OCI-M2 (cell line): ENCODE measurements around the gene GNGT1.
"Not testable (repeated sequence)": the region's sequence is repeated elsewhere in the genome, so short reads cannot be mapped to it uniquely, and the experiment has no call there.

Experiments
- DNase-seq: peaks from one replicate; lab custom pipeline; 2025; ENCODE audit not compliant: unreplicated experiment; lab: John Stamatoyannopoulos, UW

Gene GNGT1

DNA sequence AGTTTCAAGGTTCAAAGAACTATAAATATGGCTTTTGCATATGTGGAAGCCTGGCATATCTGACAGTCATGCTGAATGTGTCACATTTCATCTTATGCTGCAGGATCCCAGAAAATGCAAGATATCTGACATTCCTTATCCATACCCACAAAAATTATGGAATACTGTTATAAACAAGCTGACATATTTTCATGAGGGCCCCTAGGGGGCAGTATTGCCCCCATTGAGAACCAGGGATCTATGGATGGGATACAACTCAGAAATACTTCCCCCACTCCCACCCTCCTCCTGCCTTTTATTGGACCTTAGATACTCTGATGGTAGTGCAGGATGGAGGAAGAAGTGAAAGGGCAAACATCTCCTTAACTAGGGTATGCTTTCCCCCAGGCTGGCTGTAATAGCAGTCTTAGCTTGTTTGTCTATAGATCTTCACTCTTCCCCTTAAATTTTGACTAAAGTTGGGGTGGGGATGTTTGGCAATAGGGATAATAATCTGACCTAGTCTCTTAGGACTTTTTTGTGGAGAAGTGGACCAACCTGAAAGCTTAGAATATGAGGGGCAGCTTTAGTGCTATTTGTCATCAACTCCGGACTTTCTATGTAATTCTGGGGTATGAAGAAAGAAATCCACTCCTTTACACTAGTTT, 3.5 kb upstream of the GNGT1 start:
- no peak for DNase-seq

DNA sequence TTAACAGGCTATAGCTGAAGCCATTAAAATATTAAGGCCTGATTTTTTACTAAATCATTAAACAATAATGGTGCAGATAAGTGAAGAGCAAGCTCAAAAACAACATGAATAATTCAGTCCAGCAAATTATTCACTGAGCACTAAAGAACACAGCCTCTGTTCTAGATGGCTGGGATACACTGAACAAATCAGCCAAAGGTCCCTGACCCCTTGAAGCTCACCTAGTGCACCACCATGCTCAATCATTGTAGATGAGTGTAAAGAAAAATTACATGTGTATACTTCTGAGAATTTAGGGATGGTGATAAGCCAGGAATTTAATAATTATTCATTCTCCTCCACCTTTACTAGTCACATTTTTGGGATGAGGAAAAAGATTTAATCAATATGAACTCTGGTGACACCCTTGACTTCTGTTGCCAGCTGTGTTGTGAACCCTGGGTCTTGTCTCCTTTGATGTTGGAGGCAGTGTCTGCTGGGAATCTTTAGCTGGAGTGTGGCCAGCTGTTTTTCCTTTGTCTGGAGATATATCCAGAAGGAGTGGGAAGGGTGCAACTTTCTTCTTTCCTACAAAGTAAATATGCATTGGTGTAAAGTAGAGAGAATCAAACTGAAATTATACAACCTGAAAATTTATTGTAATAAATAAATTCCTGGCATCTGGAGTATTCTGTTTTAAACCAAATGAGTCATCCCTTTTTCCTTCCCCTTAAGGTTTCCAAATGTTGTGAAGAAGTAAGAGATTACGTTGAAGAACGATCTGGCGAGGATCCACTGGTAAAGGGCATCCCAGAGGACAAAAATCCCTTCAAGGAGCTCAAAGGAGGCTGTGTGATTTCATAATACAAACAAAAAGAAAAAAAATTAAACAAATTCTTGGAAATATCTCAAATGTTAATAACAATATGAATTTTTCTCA, 4.0 kb downstream of the GNGT1 start:
- DNase-seq: no peak

DNA sequence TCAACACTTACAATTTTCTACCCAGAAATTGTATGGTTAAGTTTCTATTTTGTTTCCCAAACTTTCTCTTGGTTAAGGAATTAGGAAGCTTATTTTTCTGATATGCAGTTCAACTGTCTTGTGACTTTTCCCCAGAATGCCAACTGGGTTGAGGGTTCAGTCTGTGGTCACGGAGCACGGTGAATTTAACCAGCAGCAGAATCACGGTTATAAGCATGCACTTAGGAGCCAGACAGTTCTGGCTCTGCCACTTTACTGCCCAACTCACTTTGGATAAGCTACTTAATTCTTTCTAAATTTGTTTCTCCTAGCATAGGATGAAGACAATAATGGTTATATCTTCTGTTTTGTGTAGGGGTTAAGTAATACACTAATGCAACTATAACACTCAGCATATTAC, 4.9 kb downstream of the GNGT1 start:
- not testable (repeated sequence) for DNase-seq

DNA sequence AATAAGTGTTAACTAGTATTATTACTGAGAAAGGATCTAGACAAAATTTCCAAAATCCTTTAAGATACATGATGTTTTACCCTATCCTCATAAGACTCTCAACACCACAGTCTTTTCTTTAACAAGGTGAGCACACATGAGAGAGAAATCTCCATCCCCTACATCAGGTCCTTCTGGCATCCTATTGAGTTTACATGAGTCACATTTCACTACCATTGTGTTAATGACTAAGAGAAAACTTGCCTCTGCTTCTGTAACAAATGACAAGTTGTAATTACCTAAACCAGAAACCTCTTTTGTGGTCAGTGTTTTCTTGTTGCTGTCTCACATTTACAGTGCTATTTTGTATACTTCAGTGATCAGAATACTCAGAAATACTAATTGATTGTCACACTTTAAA, 5.3 kb downstream of the GNGT1 start:
- DNase-seq: not testable (repeated sequence)

DNA sequence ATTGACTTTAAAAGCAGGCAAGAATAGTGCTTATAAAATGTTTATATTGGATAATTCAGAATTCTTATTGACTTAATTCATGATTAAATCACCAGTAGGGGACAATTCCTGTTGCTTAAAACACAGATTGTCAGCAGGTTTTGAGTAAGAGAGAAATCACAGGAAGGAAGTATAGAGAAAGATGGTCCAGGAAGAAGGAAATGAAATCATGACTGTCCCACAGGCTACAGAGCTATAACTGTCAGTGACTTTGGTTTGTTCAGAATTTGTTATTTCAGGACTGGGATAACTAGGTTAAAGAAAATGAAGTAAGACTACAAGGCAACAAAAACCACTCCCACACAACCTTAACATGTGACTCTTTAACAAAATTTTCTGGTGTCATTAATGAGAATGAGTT, 6.8 kb downstream of the GNGT1 start:
- no peak for DNase-seq

DNA sequence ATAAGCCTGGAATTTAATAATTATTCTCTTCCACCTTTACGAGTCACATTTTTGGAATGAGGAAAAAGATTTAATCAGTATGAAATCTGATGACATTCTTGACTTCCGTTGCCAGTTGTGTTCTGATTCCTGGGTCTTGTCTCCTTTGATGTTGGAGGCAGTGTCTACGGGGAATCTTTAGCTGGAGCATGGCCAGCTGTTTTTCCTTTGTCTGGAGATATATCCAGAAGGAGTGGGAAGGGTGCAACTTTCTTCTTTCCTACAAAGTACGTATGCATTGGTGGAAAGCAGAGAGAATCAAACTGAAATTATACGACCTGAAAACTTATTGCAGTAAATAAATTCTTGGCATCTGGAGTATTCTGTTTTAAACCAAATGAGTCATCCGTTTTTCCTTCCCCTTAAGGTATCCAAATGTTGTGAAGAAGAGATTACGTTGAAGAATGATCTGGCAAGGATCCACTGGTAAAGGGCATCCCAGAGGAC, 8.3 kb downstream of the GNGT1 start:
- no peak for DNase-seq

DNA sequence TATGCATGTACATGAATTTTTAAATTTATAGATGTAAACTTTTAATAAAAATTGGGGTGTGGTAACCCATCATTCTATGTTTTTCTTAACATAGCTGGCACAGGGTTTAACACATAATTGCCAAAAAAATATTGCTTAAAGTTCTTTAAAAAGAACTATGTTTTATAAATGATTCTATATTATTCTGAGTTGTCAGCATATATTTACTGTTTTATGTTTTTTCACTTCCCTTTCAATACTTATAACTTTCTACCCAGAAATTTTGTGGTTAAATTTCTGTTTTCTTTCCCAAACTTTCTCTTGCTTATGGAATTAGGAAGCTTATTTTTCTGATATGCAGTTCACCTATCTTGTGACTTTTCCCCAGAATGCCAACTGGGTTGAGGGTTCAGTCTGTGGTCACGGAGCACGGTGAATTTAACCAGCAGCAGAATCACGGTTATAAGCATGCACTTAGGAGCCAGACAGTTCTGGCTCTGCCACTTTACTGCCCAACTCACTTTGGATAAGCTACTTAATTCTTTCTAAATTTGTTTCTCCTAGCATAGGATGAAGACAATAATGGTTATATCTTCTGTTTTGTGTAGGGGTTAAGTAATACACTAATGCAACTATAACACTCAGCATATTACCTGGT, 9.0 kb downstream of the GNGT1 start:
- not testable (repeated sequence) for DNase-seq

DNA sequence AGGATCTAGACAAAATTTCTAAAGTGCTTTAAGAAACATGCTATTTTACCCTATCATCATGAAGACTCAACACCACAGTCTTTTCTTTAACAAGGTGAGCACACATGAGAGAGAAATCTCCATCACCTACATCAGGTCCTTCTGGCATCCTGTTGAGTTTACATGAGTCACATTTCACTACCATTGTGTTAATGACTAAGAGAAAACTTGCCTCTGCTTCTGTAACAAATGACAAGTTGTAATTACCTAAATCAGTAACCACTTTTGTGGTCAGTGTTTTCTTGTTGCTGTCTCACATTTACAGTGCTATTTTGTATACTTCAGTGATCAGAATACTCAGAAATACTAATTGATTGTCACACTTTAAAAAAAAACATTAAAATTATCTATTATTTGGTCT, 9.5 kb downstream of the GNGT1 start:
- DNase-seq: not testable (repeated sequence)

DNA sequence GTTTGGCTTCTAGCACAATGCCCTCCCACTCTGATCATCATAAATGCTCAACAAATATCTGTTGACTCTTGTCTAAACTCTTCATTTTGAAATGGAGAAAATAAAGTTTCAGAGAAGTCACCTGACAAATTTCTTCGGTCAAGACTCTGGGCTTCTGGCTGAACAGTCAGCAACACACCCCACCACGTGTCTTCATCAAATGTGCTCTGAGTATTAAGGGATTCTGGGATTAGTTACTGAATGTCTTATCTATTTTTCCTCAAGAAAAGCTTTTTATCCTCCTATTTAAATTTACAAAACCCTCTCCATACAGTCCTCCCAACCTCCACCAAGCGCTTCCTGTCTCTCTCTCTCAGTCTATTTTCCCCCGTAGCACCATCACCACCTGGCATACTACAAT, 9.9 kb downstream of the GNGT1 start:
- not testable (repeated sequence) for DNase-seq

DNA sequence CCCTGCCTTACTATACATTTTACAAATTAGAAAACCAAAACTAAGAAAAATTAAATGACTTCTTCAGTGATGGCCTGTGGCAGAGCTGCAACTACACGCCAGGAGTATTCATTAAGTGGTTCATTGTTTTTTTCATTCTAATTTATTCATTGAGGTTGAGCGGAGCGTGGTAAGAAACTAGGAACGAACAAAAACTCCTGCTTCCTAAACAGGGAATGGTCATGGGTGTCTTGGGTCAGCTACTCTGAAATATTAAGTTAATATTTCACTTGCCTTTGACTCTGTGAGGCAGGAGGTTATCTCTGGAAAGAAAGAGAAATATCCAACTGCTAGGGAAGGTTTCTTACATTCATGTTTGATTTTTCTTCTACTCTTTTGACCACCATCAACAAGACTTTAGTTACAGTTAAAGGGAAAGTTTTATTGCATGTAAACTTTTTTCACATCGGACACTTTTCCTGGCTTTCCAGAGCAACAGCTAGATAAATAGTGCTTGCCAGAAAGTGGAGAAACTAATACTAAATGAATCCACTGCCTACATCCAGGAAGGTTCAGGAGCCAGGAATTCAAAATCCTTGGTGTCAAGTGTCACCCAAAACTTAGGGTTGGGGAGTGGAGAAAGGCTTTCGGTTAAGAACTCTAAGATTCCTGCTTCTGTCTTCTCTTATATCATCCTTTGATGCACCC, 14.3 kb downstream of the GNGT1 start:
- DNase-seq: no peak

DNA sequence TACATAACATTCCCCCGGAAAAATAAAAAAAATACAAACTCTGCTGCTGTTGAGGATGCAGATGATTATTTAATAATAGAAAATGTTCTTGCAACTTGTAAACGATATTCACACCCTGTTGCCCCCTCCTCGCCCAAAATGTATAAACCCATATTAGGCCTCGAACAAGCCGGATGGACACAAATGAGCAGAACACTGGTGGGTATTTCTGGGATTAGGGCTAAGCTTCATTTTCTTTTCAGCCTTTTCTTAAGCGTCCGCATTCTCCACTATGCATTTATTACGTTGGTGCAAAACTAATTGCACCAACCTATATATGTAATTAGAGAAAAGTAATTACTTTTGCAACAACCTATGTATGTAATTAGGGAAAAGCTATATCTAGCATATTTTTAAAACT, 14.8 kb downstream of the GNGT1 start:
- DNase-seq: no peak

DNA sequence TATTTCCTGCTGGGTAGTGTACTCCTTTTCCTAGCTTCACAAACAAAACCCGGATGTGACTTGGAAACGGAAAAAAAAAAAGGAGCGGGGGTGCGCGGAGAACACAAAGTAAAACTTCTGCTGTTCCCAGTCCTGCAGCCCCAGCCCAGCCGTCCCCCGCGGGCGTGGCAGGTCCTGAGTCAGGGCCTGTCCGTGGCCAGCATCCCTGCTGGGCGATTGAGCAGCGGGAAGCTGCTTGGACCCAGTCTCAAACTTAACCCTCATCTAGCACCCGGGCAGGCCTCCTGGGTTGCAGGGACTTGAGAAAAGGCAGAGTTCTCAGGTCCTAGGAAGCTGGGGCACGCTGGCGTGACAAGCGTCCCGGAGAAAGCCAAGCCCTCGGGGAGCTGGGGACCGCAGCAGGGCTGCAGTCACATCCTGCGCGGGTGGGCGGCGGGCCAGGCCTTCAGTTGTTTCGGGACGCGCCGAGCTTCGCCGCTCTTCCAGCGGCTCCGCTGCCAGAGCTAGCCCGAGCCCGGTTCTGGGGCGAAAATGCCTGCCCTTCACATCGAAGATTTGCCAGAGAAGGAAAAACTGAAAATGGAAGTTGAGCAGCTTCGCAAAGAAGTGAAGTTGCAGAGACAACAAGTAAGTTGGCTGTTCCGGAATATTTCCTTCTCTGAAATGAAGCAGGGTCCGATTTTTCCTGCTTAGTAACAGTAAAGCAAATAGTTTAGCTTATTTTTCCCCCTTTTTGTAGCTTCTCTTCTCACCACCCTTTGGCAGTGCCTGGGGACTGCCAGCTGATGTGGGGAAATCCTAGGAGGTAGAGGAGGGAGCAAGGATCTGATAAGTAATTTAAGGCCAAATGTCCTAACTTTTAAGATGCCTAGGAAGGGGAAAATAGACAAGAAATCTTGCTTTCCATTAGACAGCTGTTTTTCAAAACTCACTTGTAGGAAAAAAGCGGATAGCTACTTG, 15.5 kb downstream of the GNGT1 start, which contains the start of gene GNG11:
Gene GNG11 (plus strand): TSS at position 129 of the 960 bp plus-strand sequence. CDS start 403 bp downstream, at position 532.
- no peak for DNase-seq

DNA sequence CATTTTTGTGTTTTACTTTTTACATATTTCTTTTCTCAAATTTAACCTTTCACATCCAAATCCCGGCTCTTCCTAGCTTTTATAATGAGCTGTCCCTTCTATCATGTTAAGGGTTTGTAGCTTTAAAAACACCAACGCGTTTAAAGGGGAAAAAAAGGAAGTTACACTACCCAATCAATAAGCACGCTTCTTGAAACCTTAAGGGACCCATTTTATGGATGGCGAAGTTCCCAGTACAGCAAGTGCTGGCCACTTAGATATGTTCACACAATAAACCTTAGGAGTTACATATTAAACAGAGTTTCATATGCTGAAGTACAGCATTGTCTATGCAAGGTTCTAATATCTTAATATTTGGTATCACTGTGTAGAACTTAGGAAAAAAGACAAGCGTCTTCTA, 16.9 kb downstream of the GNGT1 start:
- no peak for DNase-seq

DNA sequence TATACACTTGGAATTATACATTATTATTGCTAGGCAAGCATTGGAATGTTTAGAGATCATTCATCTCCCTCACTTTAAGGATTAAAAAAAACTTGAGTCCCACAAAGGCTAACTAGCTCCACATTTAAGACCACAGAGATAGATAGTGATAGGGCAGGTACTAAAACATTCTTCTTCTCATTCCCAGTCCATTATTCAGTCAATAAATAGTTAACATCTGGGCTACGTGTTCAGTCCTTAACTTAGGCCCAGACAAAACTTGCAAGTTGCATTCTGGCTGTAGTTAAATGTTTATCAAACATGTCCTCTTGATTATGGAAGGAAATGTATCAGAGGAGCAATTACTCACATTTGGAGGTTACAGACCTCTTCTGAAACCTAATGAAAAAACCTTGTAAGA, 17.6 kb downstream of the GNGT1 start:
- no peak for DNase-seq

DNA sequence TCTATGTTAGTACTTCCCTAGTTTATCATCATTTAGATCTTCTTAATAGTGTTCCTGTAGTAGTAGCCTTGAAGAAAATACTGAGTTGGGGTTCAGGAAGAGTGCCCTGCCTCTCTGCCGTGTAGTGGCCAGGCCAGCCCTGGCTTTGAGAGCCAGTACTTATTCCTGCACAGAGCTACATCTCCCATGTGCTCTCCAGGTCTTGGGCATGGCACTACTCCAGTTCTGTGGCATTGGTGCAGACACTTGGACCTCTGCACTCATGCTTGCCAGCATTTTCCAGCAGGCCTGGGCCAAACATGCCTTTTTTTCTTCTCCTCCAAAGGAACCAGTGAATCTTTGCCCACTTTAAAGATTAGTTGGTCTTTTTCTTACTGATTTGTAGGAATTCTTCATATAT, 20.4 kb downstream of the GNGT1 start:
- DNase-seq: no peak

DNA sequence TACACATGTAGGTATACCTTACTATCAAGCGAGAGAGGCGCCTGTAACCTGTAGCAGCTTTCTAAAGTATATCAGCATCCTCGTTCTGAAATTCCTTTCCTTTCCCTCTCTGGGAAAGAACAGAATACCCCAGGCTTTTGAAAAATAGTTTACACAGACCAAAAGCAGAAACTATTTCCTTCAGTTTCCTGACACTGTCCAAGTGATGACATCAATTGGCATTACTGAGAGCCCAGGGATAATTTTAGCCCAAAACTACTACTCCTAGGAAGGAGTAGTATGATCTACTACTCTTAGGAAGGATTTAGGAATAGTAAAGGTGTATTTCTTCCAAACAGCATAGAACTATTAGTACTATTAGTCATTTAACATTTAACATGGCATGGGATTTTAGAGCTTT, 21.2 kb downstream of the GNGT1 start:
- no peak for DNase-seq

DNA sequence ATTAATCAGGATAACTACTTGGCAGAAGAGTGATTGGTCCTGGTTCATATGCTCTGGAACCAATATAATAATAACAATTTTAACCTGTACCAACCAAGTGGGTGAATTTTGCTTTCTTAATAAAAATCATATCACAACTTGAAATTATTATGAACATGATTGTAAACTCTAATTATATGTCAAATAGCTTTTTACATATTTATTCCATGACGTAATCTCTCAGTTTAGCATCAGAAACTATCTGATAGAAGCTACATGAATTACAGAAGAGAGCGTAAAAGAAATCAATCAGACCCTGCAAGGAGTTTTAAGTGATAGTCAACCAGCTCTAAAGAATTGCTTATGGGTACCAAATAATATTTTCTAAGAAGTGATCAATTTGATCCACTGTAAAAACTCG, 25.3 kb downstream of the GNGT1 start:
- no peak for DNase-seq

DNA sequence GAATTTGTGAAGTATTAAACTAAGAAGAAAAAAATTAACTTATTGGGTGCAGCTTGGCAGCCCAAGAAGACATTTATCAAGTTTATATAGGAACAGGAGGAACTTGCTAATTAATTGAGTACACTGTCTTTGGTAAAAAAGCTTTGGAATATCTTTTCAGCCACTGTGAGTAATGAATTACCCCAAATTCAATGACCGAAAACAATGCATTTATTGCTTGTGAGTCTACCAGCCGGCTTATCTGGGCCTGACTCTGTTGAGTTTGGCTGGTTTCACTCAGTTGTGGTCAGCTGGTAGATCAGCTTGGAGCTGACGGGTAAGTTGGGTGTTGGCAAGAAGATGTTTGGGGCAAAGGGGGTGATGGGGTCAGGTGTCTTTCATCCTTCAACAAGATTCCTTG, 26.8 kb downstream of the GNGT1 start:
- DNase-seq: no peak

DNA sequence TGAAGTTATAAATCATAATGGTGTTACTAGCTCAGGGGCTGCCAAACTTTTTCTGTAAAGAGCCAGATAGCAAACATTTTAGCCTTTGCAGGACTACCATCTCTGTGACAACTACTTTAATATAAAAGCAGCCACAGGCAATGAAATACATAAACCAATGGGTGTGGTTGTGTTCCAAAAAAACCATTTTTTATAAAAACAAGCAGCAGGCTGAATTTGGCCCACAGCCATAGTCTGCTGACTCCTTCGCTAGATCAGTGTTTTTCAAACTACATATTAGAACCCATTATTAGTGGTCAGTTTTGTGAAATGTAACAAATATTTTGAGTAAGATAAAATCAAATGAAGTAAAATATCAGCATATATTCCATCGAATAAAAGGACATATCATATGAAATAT, 28.7 kb downstream of the GNGT1 start:
- no peak for DNase-seq

DNA sequence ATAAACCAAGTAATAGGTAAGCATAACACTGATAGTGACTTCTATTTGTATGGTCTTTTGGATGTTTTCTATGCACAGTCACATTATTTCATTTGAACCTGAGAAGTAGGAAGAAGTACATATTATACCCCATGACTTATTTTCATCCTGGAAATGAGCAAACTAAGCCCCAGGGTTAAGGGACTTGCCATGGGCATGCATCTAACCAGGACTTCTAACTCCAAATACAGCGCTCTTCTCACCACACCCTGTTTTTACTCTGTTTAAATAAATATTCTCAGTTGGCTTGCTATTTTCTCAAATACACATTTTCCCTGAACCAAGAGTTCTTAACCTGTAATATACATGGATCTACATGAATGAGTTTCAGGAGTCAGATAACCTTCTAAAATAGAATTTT, 31.5 kb downstream of the GNGT1 start:
- no peak for DNase-seq
